Retinal pigment epithelial cell (primary cell): ENCODE results near the gene PARN.

ENCODE experiments used
- DNase-seq: peaks from one replicate; pipeline ENCODE4 v3.0.0-alpha.2; 2010; ENCODE audit warnings: low read depth
- H3K4me3 ChIP-seq: 2 replicates; pipeline ENCODE4 v1.5.1; 2011; ENCODE audit warnings: mild to moderate bottlenecking, low read length, control low read depth, moderate library complexity
- CTCF ChIP-seq: conservative IDR thresholded peaks from 2 replicates; pipeline ENCODE4 v1.5.1; 2011; ENCODE audit warnings: low read depth, low read length, control low read depth, inconsistent platforms

Gene PARN

DNA sequence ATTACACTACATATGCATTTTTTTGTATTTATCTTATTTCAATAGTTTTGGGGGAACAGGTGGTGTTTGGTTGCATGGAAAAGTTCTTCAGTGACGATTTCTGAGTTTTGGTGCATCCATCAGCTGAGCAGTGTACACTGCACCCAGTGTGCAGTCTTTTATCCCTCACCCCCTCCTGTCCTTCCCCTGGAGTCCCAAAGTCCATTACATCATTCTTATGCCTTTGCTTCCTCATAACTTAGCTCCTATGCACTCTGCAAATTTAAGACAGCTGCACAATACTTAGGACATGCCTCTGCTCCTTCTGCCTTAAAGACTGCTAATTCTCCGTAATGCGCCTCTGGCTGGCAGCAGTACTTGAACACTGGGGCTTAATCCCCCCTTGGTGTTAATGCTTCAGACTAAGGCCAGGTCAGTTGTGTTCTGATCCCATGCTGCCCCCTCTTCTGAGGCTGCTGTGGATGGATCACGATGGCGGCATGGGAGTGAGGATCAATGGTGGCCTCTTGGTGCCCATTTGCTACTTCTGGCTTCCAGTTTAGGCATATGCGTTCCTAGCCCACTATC lies 146.2 kb downstream of the PARN start:
- no peak overlapping the region for H3K4me3 ChIP-seq
- no peak for DNase-seq

DNA sequence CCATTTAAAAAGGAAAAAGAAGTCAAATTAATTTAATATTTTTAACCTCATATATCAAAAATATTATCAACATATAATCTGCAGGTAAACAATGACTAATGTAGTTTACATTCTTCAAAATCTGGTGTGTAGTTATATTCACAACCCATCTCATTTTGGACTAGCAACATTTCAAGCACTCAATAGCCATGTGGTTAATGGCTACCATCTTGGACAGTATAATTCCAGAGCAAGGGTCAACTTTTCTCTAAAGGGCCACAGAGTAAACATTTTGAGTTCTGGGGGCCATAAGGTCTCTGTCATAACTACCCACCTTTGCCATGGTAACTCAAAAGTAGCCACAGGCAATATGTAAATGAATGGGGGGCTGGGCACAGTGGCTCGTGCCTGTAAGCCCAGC lies 153.9 kb downstream of the PARN start:
- DNase-seq, result no peak
- no peak for TF ChIP-seq CTCF
- no peak overlapping the region for H3K4me3 ChIP-seq

More for the DNA sequence above, 146.2 kb downstream of the PARN start:
- TF ChIP-seq CTCF, result no peak

DNA sequence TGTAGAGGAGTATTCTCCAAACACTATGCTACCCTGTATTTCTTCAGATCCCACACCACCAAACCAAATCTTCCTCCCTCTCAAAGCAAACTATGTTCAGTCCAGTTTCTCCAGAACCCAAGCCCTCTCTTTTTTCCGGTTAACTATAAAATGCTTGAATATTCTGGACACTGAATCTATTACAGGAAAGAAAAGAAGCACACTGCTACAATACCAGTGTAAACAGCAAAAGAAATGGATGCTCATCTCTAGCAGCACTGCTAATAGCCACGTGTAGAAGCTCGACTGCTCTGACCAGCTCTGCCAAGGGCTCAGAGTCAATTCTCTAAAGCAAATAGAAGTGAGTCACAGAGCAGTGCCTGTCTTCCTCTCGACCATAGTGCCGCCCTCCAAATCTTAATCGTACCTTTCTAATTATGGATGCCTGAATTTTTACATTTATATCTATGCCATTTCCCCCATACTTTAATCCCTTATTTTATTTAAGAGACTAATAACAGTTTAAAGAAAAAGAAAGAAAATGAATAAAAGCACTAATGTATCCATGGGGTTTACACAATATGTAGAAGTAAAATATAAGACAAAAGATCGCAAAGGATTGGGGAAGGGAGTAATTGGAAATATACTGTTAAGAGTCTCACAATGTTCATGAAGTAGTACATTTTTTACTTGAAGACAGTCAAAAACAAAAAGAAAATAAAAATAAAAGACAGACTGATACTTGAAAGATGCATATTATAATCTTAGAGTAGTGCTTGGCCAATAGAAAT lies 154.5 kb downstream of the PARN start:
- no peak for TF ChIP-seq CTCF
- H3K4me3 ChIP-seq, result no peak overlapping the region
- DNase-seq, result no peak

DNA sequence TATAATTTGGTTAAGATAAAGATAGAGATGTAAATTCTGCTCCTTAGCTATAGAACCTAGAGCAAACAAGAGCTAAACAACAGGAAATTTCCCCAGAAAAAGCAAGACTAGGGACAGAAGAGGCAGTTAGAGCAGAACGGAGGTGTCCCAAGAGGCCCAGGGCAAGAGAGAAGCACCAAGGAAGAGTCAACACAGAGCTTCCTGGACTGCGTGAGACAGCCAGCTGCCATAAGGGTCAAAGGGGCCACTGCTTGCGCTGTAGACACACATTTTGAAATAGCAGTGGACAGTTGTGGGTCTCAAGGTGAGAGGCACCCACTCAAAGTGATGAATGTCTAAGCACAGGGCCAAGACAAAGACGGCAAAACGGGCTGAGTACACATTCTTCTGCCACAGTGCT lies 156.6 kb downstream of the PARN start:
- H3K4me3 ChIP-seq, result no peak overlapping the region
- no peak for DNase-seq
- TF ChIP-seq CTCF, result no peak

DNA sequence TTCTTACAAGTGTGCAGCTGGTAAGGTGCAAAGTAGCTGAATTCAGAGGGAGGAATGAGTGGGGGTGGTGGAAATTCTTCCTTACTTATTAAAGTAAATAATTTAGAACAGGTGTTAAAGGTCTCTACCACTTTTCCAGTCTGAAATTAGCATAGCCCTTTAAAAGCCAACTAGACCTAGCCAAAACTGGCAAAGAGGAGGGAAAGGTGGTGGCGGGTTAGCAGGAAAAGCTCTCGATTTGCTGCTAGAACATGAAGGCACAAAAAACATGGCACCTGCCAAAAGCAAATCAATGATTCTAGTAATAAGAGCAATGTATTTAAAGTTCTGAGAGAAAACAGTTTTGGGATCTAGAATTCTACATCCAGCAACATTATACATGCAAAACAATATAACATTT lies 157.7 kb downstream of the PARN start:
- DNase-seq, result no peak
- TF ChIP-seq CTCF, result no peak

GRCh38 chr16:14470788-14471187 lies 159.3 kb downstream of the PARN start:
- TF ChIP-seq CTCF, result no peak
- no peak overlapping the region for H3K4me3 ChIP-seq
- no peak for DNase-seq

More for the DNA sequence above, 157.7 kb downstream of the PARN start:
- H3K4me3 ChIP-seq, result no peak overlapping the region

GRCh38 chr16:14465799-14466198 lies 164.3 kb downstream of the PARN start:
- H3K4me3 ChIP-seq, result no peak overlapping the region
- no peak for DNase-seq
- TF ChIP-seq CTCF, result no peak
